WTC11 (cell line): ENCODE results near the gene UTF1.

Experiments
- ARID4B ChIP-seq: sonication (generic); formaldehyde crosslinking; IDR thresholded peaks from 2 replicates; pipeline ENCODE4 v1.8.0; 2023; ENCODE audit warnings: missing genetic modification reagents, mild to moderate bottlenecking, borderline replicate concordance
- CTCF ChIP-seq: fragments of 200-600 bp; IDR thresholded peaks from 2 replicates; pipeline ENCODE4 v1.8.0; 2022; ENCODE audit warnings: antibody characterized with exemption
- E2F1 ChIP-seq: sonication (generic); formaldehyde crosslinking; IDR thresholded peaks from 2 replicates; pipeline ENCODE4 v1.8.0; 2022; ENCODE audit warnings: mild to moderate bottlenecking, missing genetic modification reagents
- E2F5 ChIP-seq: sonication (generic); formaldehyde crosslinking; IDR thresholded peaks from 2 replicates; pipeline ENCODE4 v1.8.1; 2022; ENCODE audit warnings: mild to moderate bottlenecking, moderate library complexity, missing genetic modification reagents
- ESRRA ChIP-seq: sonication (generic); formaldehyde crosslinking; IDR thresholded peaks from 2 replicates; pipeline ENCODE4 v1.8.1; 2022; ENCODE audit warnings: mild to moderate bottlenecking, missing genetic modification reagents, borderline replicate concordance
- FOXP1 ChIP-seq: sonication (generic); formaldehyde crosslinking; IDR thresholded peaks from 2 replicates; pipeline ENCODE4 v1.8.0; 2022; ENCODE audit warnings: missing genetic modification reagents, mild to moderate bottlenecking, moderate library complexity, borderline replicate concordance
- FOXP4 ChIP-seq: sonication (generic); formaldehyde crosslinking; IDR thresholded peaks from 2 replicates; pipeline ENCODE4 v1.8.0; 2022; ENCODE audit warnings: mild to moderate bottlenecking, missing genetic modification reagents
- GRHL2 ChIP-seq: fragments of 250-450 bp; sonication (Bioruptor Pico); IDR thresholded peaks from 2 replicates; pipeline ENCODE4 v1.8.0; 2022; ENCODE audit warnings: mild to moderate bottlenecking, moderate library complexity; ENCODE audit not compliant: insufficient replicate concordance, severe bottlenecking
- JUN ChIP-seq: sonication (generic); formaldehyde crosslinking; IDR thresholded peaks from 2 replicates; pipeline ENCODE4 v1.8.0; 2023; ENCODE audit warnings: mild to moderate bottlenecking, missing genetic modification reagents
- PREB ChIP-seq: sonication (generic); formaldehyde crosslinking; IDR thresholded peaks from 2 replicates; pipeline ENCODE4 v1.8.1; 2022; ENCODE audit warnings: mild to moderate bottlenecking, missing genetic modification reagents, moderate library complexity, borderline replicate concordance
- TEAD4 ChIP-seq: sonication (generic); formaldehyde crosslinking; IDR thresholded peaks from 2 replicates; pipeline ENCODE4 v1.8.0; 2022; ENCODE audit warnings: mild to moderate bottlenecking, missing genetic modification reagents
- USF1 ChIP-seq: sonication (generic); formaldehyde crosslinking; IDR thresholded peaks from 2 replicates; pipeline ENCODE4 v1.8.0; 2022; ENCODE audit warnings: mild to moderate bottlenecking, missing genetic modification reagents
- USF2 ChIP-seq: sonication (generic); formaldehyde crosslinking; IDR thresholded peaks from 2 replicates; pipeline ENCODE4 v1.8.1; 2023; ENCODE audit warnings: mild to moderate bottlenecking, missing genetic modification reagents, moderate library complexity
- ZNF423 ChIP-seq: fragments of 250-450 bp; sonication (Bioruptor Pico); IDR thresholded peaks from 2 replicates; pipeline ENCODE4 v2.1.2; 2022; ENCODE audit warnings: mild to moderate bottlenecking, moderate library complexity

GRCh38 chr10:133203652-133204195, 26.3 kb upstream of the UTF1 start:
- TF ChIP-seq CTCF, result no peak
- no peak for TF ChIP-seq USF2
- no peak for TF ChIP-seq GRHL2
- no peak for TF ChIP-seq ARID4B
- TF ChIP-seq USF1 (CRISPR knock-in tag), result no peak
- no peak for TF ChIP-seq PREB (CRISPR knock-in tag)
- no peak for TF ChIP-seq JUN (CRISPR knock-in tag)
- TF ChIP-seq FOXP1 (CRISPR knock-in tag), result no peak
- TF ChIP-seq ESRRA (CRISPR knock-in tag), result no peak
- TF ChIP-seq TEAD4 (CRISPR knock-in tag), result no peak
- TF ChIP-seq FOXP4 (CRISPR knock-in tag), result no peak
- no peak for TF ChIP-seq E2F5 (CRISPR knock-in tag)
- no peak for TF ChIP-seq ZNF423 (CRISPR knock-in tag)
- no peak for TF ChIP-seq E2F1
